ENCODE data around the gene E2F1.

The E2F1 gene

DNA sequence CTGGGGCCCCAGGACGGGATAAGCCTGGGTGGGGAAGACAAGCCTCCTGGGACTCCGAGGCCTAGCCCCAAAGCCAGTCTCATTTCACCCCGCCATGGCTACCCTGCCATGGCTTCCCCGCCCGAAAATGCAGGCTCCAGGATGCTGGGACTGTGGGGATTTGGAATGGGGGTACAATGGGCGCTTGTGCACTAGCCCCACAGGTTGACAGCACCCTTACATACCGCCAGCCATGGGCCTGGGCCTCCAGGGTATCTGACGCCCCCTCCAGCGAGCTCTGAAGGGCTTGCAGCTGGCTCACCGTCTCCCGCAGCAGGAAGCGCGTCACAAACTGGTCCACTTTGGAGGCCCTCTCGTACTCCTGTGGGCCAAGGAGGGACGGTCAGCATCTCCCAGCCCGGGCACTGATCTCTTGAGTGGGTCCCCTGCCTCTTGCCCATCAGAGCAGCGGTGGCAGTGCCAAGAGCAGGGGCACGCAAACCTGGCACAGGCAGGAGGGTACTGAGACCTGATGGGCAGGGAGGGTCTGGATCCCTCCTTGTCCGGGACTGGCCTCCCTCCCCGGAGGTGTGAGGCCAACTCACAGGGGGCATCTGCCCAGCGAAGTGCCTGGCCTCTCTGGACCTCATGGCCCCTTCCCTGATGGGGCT lies 26.0 kb downstream of the E2F1 start:
- Histone ChIP-seq H3K27me3 (ENCODE audit: control insufficient read depth, insufficient read depth, low read length) (no peaks in the 10 kb centered on the region), H3K36me3 (ENCODE audit: control insufficient read depth, insufficient read depth, low read length) (peaks cover 18% of the 10 kb centered on the region; the same call in 1 of the 2 replicates), H3K9ac (ENCODE audit: low read depth, low read length) (no peak overlapping the region), H3K4me1 (ENCODE audit: control insufficient read depth, insufficient read depth, low read length) (peaks cover 16% of the 10 kb centered on the region), H3K9me3 (ENCODE audit: control insufficient read depth, insufficient read depth, low read length) (no peaks in the 10 kb centered on the region), H3K4me3 (ENCODE audit: low read depth, low read length) (no peak overlapping the region), H3K27ac (ENCODE audit: low read depth, low read length) (no peak overlapping the region)

GRCh38 chr20:33659341-33660034 lies 26.7 kb downstream of the E2F1 start:
- Histone ChIP-seq H3K9ac (ENCODE audit: low read depth, low read length) (no peak overlapping the region), H3K36me3 (ENCODE audit: control insufficient read depth, insufficient read depth, low read length) (peaks cover 18% of the 10 kb centered on the region; the same call in 1 of the 2 replicates)

GRCh38 chr20:33658929-33659328 lies 27.3 kb downstream of the E2F1 start:
- no peak overlapping the region for H3K9ac ChIP-seq (ENCODE audit: low read depth, low read length)
- H3K36me3 ChIP-seq (ENCODE audit: control insufficient read depth, insufficient read depth, low read length): peaks cover 18% of the 10 kb centered on the region; the same call in 1 of the 2 replicates
- no peaks in the 10 kb centered on the region for H3K27me3 ChIP-seq (ENCODE audit: control insufficient read depth, insufficient read depth, low read length)

More at GRCh38 chr20:33659341-33660034, 26.7 kb downstream of the E2F1 start:
- Histone ChIP-seq H3K4me3 (ENCODE audit: low read depth, low read length) (no peak overlapping the region), H3K4me1 (ENCODE audit: control insufficient read depth, insufficient read depth, low read length) (peaks cover 14% of the 10 kb centered on the region), H3K9me3 (ENCODE audit: control insufficient read depth, insufficient read depth, low read length) (no peaks in the 10 kb centered on the region), H3K27me3 (ENCODE audit: control insufficient read depth, insufficient read depth, low read length) (no peaks in the 10 kb centered on the region), H3K27ac (ENCODE audit: low read depth, low read length) (no peak overlapping the region)

GRCh38 chr20:33658510-33658909 lies 27.7 kb downstream of the E2F1 start:
- no peak overlapping the region for H3K9ac ChIP-seq (ENCODE audit: low read depth, low read length)
- H3K4me1 ChIP-seq (ENCODE audit: control insufficient read depth, insufficient read depth, low read length): peaks cover 5% of the 10 kb centered on the region
- no peaks in the 10 kb centered on the region for H3K27me3 ChIP-seq (ENCODE audit: control insufficient read depth, insufficient read depth, low read length)
- no peak overlapping the region for H3K27ac ChIP-seq (ENCODE audit: low read depth, low read length)
- no peaks in the 10 kb centered on the region for H3K9me3 ChIP-seq (ENCODE audit: control insufficient read depth, insufficient read depth, low read length)
- peaks cover 18% of the 10 kb centered on the region; the same call in 1 of the 2 replicates for H3K36me3 ChIP-seq (ENCODE audit: control insufficient read depth, insufficient read depth, low read length)
- H3K4me3 ChIP-seq (ENCODE audit: low read depth, low read length): no peak overlapping the region

More at GRCh38 chr20:33658929-33659328, 27.3 kb downstream of the E2F1 start:
- Histone ChIP-seq H3K4me3 (ENCODE audit: low read depth, low read length) (no peak overlapping the region), H3K9me3 (ENCODE audit: control insufficient read depth, insufficient read depth, low read length) (no peaks in the 10 kb centered on the region), H3K27ac (ENCODE audit: low read depth, low read length) (no peak overlapping the region), H3K4me1 (ENCODE audit: control insufficient read depth, insufficient read depth, low read length) (peaks cover 8% of the 10 kb centered on the region)

GRCh38 chr20:33657704-33658095 lies 28.5 kb downstream of the E2F1 start:
- Histone ChIP-seq H3K4me3 (ENCODE audit: low read depth, low read length) (no peak overlapping the region), H3K27ac (ENCODE audit: low read depth, low read length) (no peak overlapping the region), H3K27me3 (ENCODE audit: control insufficient read depth, insufficient read depth, low read length) (no peaks in the 10 kb centered on the region), H3K36me3 (ENCODE audit: control insufficient read depth, insufficient read depth, low read length) (peaks cover 18% of the 10 kb centered on the region; the same call in 1 of the 2 replicates), H3K4me1 (ENCODE audit: control insufficient read depth, insufficient read depth, low read length) (peaks cover 4% of the 10 kb centered on the region), H3K9ac (ENCODE audit: low read depth, low read length) (no peak overlapping the region), H3K9me3 (ENCODE audit: control insufficient read depth, insufficient read depth, low read length) (no peaks in the 10 kb centered on the region)

DNA sequence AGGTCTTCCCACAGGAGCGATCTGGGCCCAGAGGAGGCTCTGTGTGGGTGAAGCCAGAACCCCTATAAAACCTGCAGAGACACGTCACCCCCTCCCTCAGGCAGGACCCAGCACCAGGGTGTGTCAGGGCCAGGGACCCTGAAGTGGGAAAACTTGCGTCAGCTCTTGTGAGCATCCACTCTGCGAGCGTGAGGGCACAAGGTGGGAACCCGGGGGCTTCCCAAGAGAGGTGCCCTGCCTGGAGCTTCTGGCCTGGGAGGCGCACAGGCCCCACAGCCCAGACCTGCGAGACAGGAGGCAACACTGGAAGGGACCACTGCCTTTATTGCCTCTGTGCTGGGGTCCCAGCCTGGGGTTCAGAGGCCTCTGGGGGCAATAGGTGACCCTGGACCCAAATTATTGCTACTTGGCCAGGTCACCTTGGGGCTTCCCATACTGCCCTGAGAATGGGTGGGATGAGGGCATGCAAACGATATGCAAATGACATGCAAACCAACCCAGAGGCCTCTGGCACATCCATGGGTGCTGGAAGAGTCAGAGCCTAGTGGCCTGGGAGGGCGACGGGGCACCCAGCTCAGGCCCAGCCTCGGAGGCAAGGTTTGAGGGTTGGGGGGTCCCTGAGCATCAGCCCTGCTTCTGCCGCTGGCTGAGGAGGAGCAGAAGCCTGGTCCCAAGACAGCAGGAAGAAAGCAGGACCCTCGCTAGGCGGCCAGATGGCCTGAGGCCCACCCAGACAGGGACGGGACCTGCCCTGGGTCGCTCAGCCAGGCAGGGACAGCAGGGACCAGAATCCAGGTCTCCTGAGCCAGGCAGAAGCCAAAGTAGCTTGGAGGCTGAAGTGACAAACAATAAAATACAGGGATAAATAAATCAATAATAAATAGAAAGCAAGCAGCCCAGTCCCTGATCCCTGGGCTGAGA lies 29.1 kb downstream of the E2F1 start:
- H3K9me3 ChIP-seq (ENCODE audit: control insufficient read depth, insufficient read depth, low read length): no peaks in the 10 kb centered on the region

GRCh38 chr20:33656010-33656782 lies 30.0 kb downstream of the E2F1 start:
- Histone ChIP-seq H3K4me3 (ENCODE audit: low read depth, low read length) (no peak overlapping the region), H3K9ac (ENCODE audit: low read depth, low read length) (no peak overlapping the region), H3K9me3 (ENCODE audit: control insufficient read depth, insufficient read depth, low read length) (no peaks in the 10 kb centered on the region), H3K27me3 (ENCODE audit: control insufficient read depth, insufficient read depth, low read length) (no peaks in the 10 kb centered on the region), H3K27ac (ENCODE audit: low read depth, low read length) (no peak overlapping the region), H3K36me3 (ENCODE audit: control insufficient read depth, insufficient read depth, low read length) (peaks cover 18% of the 10 kb centered on the region; the same call in 1 of the 2 replicates), H3K4me1 (ENCODE audit: control insufficient read depth, insufficient read depth, low read length) (peaks cover 3% of the 10 kb centered on the region; the same call in 1 of the 2 replicates)

More for the DNA sequence above, 29.1 kb downstream of the E2F1 start:
- Histone ChIP-seq H3K9ac (ENCODE audit: low read depth, low read length) (no peak overlapping the region), H3K4me3 (ENCODE audit: low read depth, low read length) (no peak overlapping the region), H3K4me1 (ENCODE audit: control insufficient read depth, insufficient read depth, low read length) (peaks cover 3% of the 10 kb centered on the region; the same call in 1 of the 2 replicates), H3K27ac (ENCODE audit: low read depth, low read length) (no peak overlapping the region), H3K36me3 (ENCODE audit: control insufficient read depth, insufficient read depth, low read length) (peaks cover 18% of the 10 kb centered on the region; the same call in 1 of the 2 replicates), H3K27me3 (ENCODE audit: control insufficient read depth, insufficient read depth, low read length) (no peaks in the 10 kb centered on the region)

DNA sequence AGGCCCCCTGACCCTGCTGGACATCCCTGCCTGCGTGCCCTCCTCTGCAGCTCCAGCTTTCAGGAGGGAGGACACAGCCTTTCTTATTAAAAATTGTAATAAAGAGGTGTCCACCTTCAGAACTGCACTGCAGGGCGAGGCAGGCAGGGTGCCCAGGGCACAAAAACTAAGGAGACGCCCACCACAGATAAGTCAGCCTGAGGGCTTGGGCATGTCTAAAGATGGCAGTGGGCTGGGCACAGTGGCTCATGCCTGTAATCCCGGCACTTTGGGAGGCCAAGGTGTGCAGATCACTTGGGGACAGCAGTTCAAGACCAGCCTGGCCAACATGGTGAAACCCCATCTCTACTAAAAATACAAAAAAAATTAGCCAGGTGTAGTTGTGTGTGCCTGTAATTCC lies 31.0 kb downstream of the E2F1 start:
- H3K4me3 ChIP-seq (ENCODE audit: low read depth, low read length): no peak overlapping the region
- H3K27me3 ChIP-seq (ENCODE audit: control insufficient read depth, insufficient read depth, low read length): no peaks in the 10 kb centered on the region
- H3K9me3 ChIP-seq (ENCODE audit: control insufficient read depth, insufficient read depth, low read length): no peaks in the 10 kb centered on the region
- peaks cover 3% of the 10 kb centered on the region; the same call in 1 of the 2 replicates for H3K4me1 ChIP-seq (ENCODE audit: control insufficient read depth, insufficient read depth, low read length)
- H3K9ac ChIP-seq (ENCODE audit: low read depth, low read length): no peak overlapping the region
- H3K36me3 ChIP-seq (ENCODE audit: control insufficient read depth, insufficient read depth, low read length): peaks cover 18% of the 10 kb centered on the region; the same call in 1 of the 2 replicates
- H3K27ac ChIP-seq (ENCODE audit: low read depth, low read length): no peak overlapping the region

GRCh38 chr20:33654680-33655161 lies 31.5 kb downstream of the E2F1 start:
- Histone ChIP-seq H3K36me3 (ENCODE audit: control insufficient read depth, insufficient read depth, low read length) (peaks cover 16% of the 10 kb centered on the region; the same call in 1 of the 2 replicates), H3K27me3 (ENCODE audit: control insufficient read depth, insufficient read depth, low read length) (no peaks in the 10 kb centered on the region), H3K9me3 (ENCODE audit: control insufficient read depth, insufficient read depth, low read length) (no peaks in the 10 kb centered on the region), H3K27ac (ENCODE audit: low read depth, low read length) (no peak overlapping the region), H3K9ac (ENCODE audit: low read depth, low read length) (no peak overlapping the region), H3K4me3 (ENCODE audit: low read depth, low read length) (no peak overlapping the region), H3K4me1 (ENCODE audit: control insufficient read depth, insufficient read depth, low read length) (peaks cover 3% of the 10 kb centered on the region; the same call in 1 of the 2 replicates)

Measured in HUES48 (cell line).